ENCODE results near the gene KCNMA1.
"Not testable (repeated sequence)": the region's sequence is repeated elsewhere in the genome, so short reads cannot be mapped to it uniquely, and the experiment has no call there.

Gene KCNMA1

DNA sequence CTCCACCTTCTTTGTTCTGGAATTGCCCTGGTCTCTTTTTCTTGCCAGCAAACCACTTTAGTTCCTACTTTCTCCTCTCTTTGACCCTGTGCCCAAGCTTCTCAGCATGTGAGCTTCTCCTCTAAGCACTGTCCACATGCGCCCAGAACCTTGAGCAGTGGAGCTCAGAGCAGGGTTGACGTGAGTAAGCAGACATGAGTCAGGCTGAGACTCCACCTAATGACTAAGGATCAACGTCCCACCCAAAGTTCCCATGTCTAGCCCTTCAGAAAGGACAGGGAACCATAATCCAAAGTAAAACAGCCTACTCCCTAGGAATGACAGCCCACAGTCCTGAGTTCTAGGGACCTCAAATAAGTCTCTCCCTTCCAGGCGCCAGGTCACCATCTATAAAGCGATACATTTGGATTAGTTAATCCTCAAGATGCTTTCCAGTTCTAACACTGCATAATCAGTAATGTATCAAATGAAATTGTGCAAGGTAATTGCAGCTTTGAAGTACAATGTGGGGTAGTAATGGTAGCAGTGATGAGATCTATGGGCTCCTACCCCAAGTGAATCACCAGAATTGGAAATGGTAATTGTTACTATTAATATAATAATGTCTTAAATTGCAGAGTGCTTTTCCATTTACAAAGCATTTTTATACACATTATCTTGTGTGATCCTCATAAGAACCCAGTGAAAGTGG lies 44.5 kb downstream of the KCNMA1 start:
- H3K4me1 ChIP-seq (ENCODE audit: control insufficient read depth, insufficient read depth, low read length) = peaks cover 23% of the 10 kb centered on the region
- no peak overlapping the region for H3K4me3 ChIP-seq (ENCODE audit: low read length)
- H3K27me3 ChIP-seq (ENCODE audit: control insufficient read depth, insufficient read depth, low read length) = no peaks in the 10 kb centered on the region
- H3K36me3 ChIP-seq (ENCODE audit: control insufficient read depth, insufficient read depth, low read length) = no peaks in the 10 kb centered on the region
- H3K27ac ChIP-seq (ENCODE audit: low read depth, low read length) = peak overlapping the region; percentile 38
- H3K9ac ChIP-seq (ENCODE audit: low read length) = no peak overlapping the region

DNA sequence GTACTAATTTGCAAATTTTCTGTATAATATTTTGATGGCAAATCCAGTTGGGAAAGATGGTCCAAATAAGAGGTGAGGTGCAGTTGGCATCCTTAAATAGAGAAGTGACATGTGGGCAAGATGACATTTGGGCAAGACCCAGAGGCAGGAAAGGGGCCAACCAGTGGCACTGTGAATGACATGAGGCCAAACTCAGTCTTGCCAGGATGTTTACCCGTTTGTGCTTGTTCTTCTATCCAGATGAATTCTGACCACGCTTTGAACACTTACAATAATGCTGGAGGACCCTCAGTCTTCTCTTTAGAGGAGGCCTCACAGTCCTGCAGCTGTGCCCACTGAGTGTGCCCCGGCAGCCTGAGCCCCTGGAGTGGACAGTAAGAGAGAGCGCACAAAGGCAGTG lies 45.1 kb downstream of the KCNMA1 start:
- peaks cover 28% of the 10 kb centered on the region for H3K4me1 ChIP-seq (ENCODE audit: control insufficient read depth, insufficient read depth, low read length)
- H3K4me3 ChIP-seq (ENCODE audit: low read length) = no peak overlapping the region
- H3K27me3 ChIP-seq (ENCODE audit: control insufficient read depth, insufficient read depth, low read length) = no peaks in the 10 kb centered on the region
- peak overlapping the region; percentile 86 for H3K27ac ChIP-seq (ENCODE audit: low read depth, low read length)
- no peak overlapping the region for H3K9ac ChIP-seq (ENCODE audit: low read length)
- no peaks in the 10 kb centered on the region for H3K36me3 ChIP-seq (ENCODE audit: control insufficient read depth, insufficient read depth, low read length)

DNA sequence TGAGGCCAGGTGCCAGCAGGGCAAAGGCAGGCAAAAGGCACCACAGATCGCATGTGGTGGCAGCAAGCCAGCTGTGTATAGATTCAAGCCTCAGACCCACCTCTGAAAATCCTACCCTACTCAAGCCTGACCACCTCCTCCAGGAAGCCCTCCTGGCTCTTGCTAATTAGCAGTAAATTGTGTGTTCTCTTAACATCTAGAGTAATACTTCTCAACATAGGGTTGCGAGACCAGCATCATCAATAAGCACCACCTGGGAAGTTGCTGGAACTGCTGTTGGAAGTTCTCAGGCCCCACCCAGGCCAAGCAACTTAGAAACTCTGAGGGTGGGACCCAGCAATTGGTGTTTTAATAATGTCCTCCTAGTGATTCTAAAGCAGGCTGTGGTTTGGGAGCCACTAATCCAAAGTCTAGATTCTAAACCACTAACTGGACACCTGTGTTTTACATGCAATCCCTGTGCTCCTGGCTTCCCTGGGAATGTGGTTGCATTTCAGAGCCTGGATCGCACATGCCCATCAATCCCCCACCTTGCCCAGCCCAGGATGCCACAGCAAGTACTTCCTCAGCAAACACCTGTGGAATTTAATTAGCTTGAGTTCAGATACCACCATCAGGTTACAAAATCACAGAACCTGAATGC lies 46.2 kb downstream of the KCNMA1 start:
- Histone ChIP-seq H3K36me3 (ENCODE audit: control insufficient read depth, insufficient read depth, low read length) (no peaks in the 10 kb centered on the region), H3K27me3 (ENCODE audit: control insufficient read depth, insufficient read depth, low read length) (no peaks in the 10 kb centered on the region), H3K27ac (ENCODE audit: low read depth, low read length) (peak overlapping the region; percentile 86), H3K9ac (ENCODE audit: low read length) (no peak overlapping the region), H3K4me3 (ENCODE audit: low read length) (no peak overlapping the region), H3K4me1 (ENCODE audit: control insufficient read depth, insufficient read depth, low read length) (peaks cover 37% of the 10 kb centered on the region)

DNA sequence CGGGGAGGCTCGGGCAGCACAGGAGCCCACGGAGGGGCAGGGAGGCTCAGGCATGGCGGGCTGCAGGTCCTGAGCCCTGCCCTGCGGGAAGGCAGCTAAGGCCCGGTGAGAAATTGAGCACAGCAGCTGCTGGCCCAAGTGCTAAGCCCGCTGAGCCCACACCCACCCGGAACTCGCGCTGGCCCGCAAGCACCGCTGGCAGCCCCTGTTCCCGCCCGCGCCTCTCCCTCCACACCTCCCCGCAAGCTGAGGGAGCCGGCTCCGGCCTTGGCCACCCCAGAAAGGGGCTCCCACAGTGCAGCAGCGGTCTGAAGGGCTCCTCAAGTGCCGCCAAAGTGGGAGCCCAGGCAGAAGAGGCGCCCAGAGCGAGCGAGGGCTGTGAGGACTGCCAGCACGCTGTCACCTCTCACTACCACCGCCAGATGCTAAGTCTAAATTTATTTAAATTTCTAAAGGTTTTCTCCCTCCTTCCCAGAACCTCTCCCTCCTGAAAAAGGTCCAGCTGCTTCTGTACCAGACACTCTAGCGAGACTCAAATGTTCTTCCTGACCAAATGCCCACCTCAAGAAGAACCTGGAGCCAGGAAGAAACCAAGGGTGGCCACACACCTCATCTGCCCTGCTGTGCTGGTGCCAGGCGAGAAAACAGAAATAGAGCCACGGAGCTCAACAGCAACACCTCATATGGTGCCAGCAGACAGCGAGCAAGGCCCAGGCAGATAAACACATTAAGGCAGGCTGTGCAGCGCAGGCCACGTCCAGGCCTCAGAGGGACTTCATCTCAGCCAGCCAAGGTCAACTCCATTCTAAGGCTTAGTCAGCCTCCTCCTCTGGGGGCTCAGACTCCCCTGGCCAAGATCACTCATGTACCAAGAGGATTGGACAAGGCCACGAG lies 47.0 kb downstream of the KCNMA1 start:
- H3K4me3 ChIP-seq (ENCODE audit: low read length) = no peak overlapping the region
- peak overlapping the region; percentile 86 for H3K27ac ChIP-seq (ENCODE audit: low read depth, low read length)
- H3K27me3 ChIP-seq (ENCODE audit: control insufficient read depth, insufficient read depth, low read length) = no peaks in the 10 kb centered on the region
- no peaks in the 10 kb centered on the region for H3K36me3 ChIP-seq (ENCODE audit: control insufficient read depth, insufficient read depth, low read length)
- H3K9ac ChIP-seq (ENCODE audit: low read length) = no peak overlapping the region
- peaks cover 37% of the 10 kb centered on the region for H3K4me1 ChIP-seq (ENCODE audit: control insufficient read depth, insufficient read depth, low read length)

DNA sequence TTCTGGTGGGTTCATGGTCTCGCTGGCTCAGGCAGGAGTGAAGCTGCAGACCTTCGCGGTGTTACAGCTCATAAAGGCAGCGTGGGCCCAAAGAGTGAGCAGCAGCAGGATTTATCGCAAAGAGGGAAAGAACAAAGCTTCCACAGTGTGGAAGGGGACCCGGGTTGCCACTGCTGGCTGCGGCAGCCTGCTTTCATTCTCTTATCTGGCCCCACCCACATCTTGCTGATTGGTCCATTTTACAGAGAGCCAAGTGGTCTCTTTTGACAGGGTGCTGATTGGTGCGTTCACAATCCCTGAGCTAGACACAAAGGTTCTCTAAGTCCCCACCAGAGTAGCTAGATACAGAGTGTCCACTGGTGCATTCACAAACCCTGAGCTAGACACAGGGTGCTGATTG lies 47.9 kb downstream of the KCNMA1 start:
- H3K36me3 ChIP-seq (ENCODE audit: control insufficient read depth, insufficient read depth, low read length); H3K27me3 ChIP-seq (ENCODE audit: control insufficient read depth, insufficient read depth, low read length); H3K4me3 ChIP-seq (ENCODE audit: low read length); H3K9ac ChIP-seq (ENCODE audit: low read length): not testable (repeated sequence)
- Histone ChIP-seq H3K4me1 (ENCODE audit: control insufficient read depth, insufficient read depth, low read length) (peaks cover 40% of the 10 kb centered on the region), H3K27ac (ENCODE audit: low read depth, low read length) (peak overlapping the region; percentile 82)

DNA sequence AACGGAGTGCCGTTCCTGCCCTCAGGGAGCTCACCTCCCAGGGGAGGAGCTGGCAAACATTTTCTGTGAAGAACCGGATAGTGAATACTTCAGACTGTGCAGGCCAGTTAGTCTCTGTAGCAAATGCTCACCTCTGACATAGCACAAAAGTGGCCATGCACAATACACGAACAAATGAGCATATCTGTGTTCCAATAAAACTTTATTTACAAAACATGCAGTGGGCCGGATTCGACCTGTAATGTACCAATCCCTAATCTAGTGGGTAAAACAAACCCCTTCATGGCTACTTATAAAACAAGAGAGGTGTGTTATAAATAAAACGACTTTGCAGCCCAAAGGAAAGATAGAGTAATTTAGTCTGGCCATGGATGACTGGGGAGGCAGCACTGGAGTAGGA lies 48.7 kb downstream of the KCNMA1 start:
- H3K9ac ChIP-seq (ENCODE audit: low read length) = no peak overlapping the region
- H3K27ac ChIP-seq (ENCODE audit: low read depth, low read length) = peak overlapping the region; percentile 82
- no peaks in the 10 kb centered on the region for H3K27me3 ChIP-seq (ENCODE audit: control insufficient read depth, insufficient read depth, low read length)
- peaks cover 34% of the 10 kb centered on the region for H3K4me1 ChIP-seq (ENCODE audit: control insufficient read depth, insufficient read depth, low read length)
- no peaks in the 10 kb centered on the region for H3K36me3 ChIP-seq (ENCODE audit: control insufficient read depth, insufficient read depth, low read length)
- H3K4me3 ChIP-seq (ENCODE audit: low read length) = no peak overlapping the region

DNA sequence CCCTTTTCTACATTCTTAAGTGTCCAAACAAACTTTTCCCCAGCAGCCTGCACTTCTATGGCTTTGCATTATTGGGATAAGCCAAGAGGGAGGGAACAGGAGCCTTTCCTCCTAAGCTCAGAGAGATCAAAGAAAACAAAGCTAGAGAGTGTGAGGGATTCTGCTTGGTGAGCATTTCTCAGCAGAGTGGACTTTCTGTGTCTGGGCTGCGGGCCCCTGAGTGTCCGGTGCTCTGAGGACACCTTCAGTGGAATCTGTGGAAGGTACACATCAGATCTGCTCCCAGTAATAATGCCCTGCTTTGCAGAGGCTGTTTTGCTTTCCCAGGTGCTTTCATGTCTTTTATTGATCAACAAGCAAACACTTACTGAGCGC lies 50.2 kb downstream of the KCNMA1 start:
- Histone ChIP-seq H3K4me1 (ENCODE audit: control insufficient read depth, insufficient read depth, low read length) (peaks cover 31% of the 10 kb centered on the region), H3K9ac (ENCODE audit: low read length) (no peak overlapping the region), H3K4me3 (ENCODE audit: low read length) (no peak overlapping the region), H3K36me3 (ENCODE audit: control insufficient read depth, insufficient read depth, low read length) (no peaks in the 10 kb centered on the region), H3K27me3 (ENCODE audit: control insufficient read depth, insufficient read depth, low read length) (no peaks in the 10 kb centered on the region), H3K27ac (ENCODE audit: low read depth, low read length) (peak overlapping the region; percentile 82)

DNA sequence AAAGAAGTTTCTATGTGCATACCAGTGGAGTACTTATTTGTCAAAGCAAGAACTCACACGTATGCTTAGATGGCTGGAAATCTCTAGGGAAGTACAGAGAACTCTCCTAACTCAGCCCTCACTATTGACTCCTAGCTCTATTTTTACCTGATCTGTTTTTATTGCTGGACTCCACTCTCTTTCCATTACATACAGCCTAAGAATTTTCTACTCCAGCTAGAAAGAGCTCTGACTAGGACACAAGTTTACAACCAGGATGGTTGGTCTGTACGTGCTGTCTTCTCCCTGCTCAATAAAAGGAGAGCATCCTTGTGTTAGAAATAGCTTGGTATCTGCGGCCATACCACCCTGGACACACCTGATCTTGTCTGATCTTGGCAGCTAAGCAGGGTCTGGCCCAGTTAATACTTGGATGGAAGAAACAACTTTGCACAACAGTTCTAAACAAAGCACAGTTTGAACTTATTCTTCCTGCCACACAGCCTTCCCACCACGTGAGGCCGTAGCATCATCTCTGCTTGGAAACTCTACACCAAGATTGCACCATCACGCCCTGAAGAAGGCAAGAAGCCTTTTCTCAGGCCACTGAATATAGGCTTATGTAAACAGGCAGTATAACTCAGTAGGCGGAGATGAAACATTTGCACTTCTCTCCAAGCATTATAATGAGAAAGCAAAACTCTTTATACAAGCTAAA lies 50.7 kb downstream of the KCNMA1 start:
- H3K4me3 ChIP-seq (ENCODE audit: low read length) = no peak overlapping the region
- H3K4me1 ChIP-seq (ENCODE audit: control insufficient read depth, insufficient read depth, low read length) = peaks cover 31% of the 10 kb centered on the region
- H3K36me3 ChIP-seq (ENCODE audit: control insufficient read depth, insufficient read depth, low read length) = no peaks in the 10 kb centered on the region
- no peaks in the 10 kb centered on the region for H3K27me3 ChIP-seq (ENCODE audit: control insufficient read depth, insufficient read depth, low read length)
- H3K9ac ChIP-seq (ENCODE audit: low read length) = no peak overlapping the region
- H3K27ac ChIP-seq (ENCODE audit: low read depth, low read length) = peak overlapping the region; percentile 82

DNA sequence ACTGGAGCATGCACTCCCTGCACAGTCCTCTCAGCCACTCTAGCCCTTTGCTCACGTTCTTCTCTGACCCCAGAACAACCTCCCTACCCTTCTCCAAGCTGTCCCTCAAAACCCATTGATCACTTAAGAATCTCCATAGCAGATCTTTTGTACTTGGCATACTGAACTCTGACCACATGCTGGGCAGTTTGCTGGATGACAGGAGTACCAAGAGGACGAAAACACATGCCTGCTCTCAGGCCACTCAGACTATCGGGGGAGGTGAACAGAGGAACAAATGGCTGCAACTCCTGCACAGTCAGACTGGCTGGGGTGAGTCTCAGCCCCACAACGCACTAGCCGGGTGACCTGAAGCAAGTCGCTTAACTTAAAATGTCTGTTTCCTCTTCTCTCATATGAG lies 52.7 kb downstream of the KCNMA1 start:
- H3K4me1 ChIP-seq (ENCODE audit: control insufficient read depth, insufficient read depth, low read length) = peaks cover 19% of the 10 kb centered on the region
- H3K4me3 ChIP-seq (ENCODE audit: low read length) = no peak overlapping the region
- no peaks in the 10 kb centered on the region for H3K36me3 ChIP-seq (ENCODE audit: control insufficient read depth, insufficient read depth, low read length)
- H3K9ac ChIP-seq (ENCODE audit: low read length) = no peak overlapping the region
- no peaks in the 10 kb centered on the region for H3K27me3 ChIP-seq (ENCODE audit: control insufficient read depth, insufficient read depth, low read length)
- no peak overlapping the region for H3K27ac ChIP-seq (ENCODE audit: low read depth, low read length)

DNA sequence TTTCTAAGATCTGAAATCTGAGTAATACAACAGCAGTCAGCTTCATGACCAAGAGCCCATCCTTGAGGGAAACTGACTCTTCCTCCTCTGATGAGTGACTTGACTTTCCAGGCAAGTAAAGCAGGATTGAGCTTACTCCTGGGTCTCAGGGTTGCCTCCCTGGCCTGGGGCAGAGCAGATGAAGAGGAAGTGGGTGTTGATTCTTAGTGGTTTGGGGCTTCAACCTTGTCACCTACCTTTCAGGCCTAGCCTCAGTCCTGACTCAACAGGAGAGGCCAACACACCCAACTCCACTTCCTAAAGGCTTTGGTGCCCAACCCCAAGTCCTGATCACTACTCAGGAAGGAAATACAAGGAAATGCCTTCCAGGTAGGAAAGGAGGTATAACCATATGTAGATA lies 54.1 kb downstream of the KCNMA1 start:
- Histone ChIP-seq H3K27ac (ENCODE audit: low read depth, low read length) (no peak overlapping the region), H3K4me3 (ENCODE audit: low read length) (no peak overlapping the region), H3K36me3 (ENCODE audit: control insufficient read depth, insufficient read depth, low read length) (no peaks in the 10 kb centered on the region), H3K4me1 (ENCODE audit: control insufficient read depth, insufficient read depth, low read length) (peaks cover 22% of the 10 kb centered on the region), H3K27me3 (ENCODE audit: control insufficient read depth, insufficient read depth, low read length) (no peaks in the 10 kb centered on the region), H3K9ac (ENCODE audit: low read length) (no peak overlapping the region)

DNA sequence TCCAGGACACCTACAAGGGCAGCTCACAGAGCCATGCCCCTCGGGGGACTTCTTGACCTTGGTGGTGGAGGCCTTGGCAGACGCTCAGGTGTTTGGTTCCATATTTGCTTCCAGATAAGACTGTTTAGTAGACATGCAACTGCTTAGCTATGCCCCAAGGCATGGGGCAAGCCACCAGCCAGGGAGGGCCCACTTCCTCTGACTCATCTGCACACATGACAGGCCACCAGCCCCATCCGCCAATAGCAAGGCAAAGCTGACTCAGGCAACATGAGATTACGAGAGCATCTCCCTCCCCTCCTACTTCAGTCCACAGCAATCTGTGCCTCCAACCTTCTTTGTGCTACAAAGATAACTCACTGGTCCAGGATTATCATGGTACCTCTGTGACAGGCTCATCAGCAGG lies 54.9 kb downstream of the KCNMA1 start:
- no peak overlapping the region for H3K9ac ChIP-seq (ENCODE audit: low read length)
- H3K4me1 ChIP-seq (ENCODE audit: control insufficient read depth, insufficient read depth, low read length) = peaks cover 19% of the 10 kb centered on the region
- no peak overlapping the region for H3K4me3 ChIP-seq (ENCODE audit: low read length)
- no peaks in the 10 kb centered on the region for H3K27me3 ChIP-seq (ENCODE audit: control insufficient read depth, insufficient read depth, low read length)
- no peaks in the 10 kb centered on the region for H3K36me3 ChIP-seq (ENCODE audit: control insufficient read depth, insufficient read depth, low read length)
- H3K27ac ChIP-seq (ENCODE audit: low read depth, low read length) = no peak overlapping the region

DNA sequence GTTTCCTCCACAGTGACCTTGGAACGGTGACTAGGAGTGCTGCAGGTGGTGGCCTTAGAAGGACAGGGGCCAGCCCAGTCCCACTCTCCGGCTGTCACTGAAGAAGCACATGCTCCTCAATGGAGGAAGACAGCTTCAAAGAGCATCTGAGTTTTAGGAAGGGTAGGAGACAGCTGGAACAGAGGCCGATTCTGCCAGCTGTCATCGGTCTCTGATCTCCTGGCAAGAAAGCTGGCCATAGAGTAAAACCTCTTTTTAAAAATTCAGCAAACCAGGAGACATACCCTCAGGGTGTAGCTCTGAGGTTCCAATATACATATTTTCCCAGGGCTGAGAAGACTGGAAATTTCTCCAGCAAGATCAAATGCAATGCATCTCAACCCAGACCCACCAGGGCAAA lies 55.9 kb downstream of the KCNMA1 start:
- no peak overlapping the region for H3K27ac ChIP-seq (ENCODE audit: low read depth, low read length)
- no peaks in the 10 kb centered on the region for H3K36me3 ChIP-seq (ENCODE audit: control insufficient read depth, insufficient read depth, low read length)
- H3K9ac ChIP-seq (ENCODE audit: low read length) = no peak overlapping the region
- no peak overlapping the region for H3K4me3 ChIP-seq (ENCODE audit: low read length)
- H3K4me1 ChIP-seq (ENCODE audit: control insufficient read depth, insufficient read depth, low read length) = peaks cover 13% of the 10 kb centered on the region
- no peaks in the 10 kb centered on the region for H3K27me3 ChIP-seq (ENCODE audit: control insufficient read depth, insufficient read depth, low read length)

All from rectal smooth muscle tissue (tissue), 1 donor.